HG02798 (cell line): ENCODE measurements around the gene HIVEP1.

ENCODE experiments used
- ATAC-seq: cut with Tn5 transposase; IDR thresholded peaks from one replicate; pipeline ENCODE4 v1.9.1; 2021; ENCODE audit warnings: mild to moderate bottlenecking; ENCODE audit not compliant: unreplicated experiment, poor library complexity

The HIVEP1 gene

GRCh38 chr6:12208190-12208589, 196.1 kb downstream of the HIVEP1 start:
- ATAC-seq: no peak

DNA sequence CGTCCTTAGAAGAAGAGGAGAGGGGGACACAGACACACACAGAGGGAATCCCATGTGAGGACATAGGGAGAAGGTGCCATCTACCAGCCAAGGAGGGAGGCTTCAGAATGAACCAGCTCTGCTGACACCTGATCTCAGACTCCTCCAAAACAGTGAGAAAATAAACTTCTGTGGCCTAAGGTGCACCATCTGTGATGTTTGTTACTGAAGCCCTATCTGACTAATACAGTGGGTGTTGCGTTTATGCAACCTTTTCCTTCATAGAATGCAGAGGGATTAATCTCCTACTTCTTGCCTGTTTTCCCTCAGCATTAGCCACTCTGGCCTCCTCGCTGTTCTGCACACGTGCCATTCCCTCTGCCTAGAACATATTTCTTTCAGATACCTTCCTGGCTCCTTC, 196.6 kb downstream of the HIVEP1 start:
- ATAC-seq: no peak
